MM.1S (cell line): ENCODE results near the gene PLEKHH1.

Source experiments
- DNase-seq: peaks from one replicate; pipeline ENCODE4 v3.0.0-alpha.2; 2015
- H2AFZ ChIP-seq: fragments of 300-600 bp; sonication (generic); 2 replicates; pipeline ENCODE4 v1.6.0; 2016; ENCODE audit warnings: antibody characterized with exemption, low read length
- H3F3A ChIP-seq: fragments of 300-600 bp; sonication (generic); 2 replicates; pipeline ENCODE4 v1.6.1; 2016; ENCODE audit warnings: mild to moderate bottlenecking, antibody characterized with exemption, low read length, moderate library complexity, mixed read lengths; ENCODE audit not compliant: insufficient read depth
- H3K27ac ChIP-seq: fragments of 300-600 bp; sonication (generic); 2 replicates; pipeline ENCODE4 v1.5.1; 2016; ENCODE audit warnings: mild to moderate bottlenecking, low read length
- H3K27me3 ChIP-seq: fragments of 300-600 bp; sonication (generic); replicated peaks from 2 replicates; pipeline ENCODE4 v1.6.0; 2016; ENCODE audit warnings: low read length; ENCODE audit not compliant: insufficient read depth
- H3K36me3 ChIP-seq: fragments of 300-600 bp; sonication (generic); replicated peaks from 2 replicates; pipeline ENCODE4 v1.6.1; 2016; ENCODE audit warnings: mild to moderate bottlenecking, low read length, mixed read lengths; ENCODE audit not compliant: insufficient read depth
- H3K4me1 ChIP-seq: fragments of 300-600 bp; sonication (generic); 2 replicates; pipeline ENCODE4 v1.6.1; 2016; ENCODE audit warnings: low read length, mixed read lengths
- H3K4me2 ChIP-seq: fragments of 300-600 bp; sonication (generic); 2 replicates; pipeline ENCODE4 v1.6.0; 2016; ENCODE audit warnings: low read depth, low read length
- H3K4me3 ChIP-seq: fragments of 300-600 bp; sonication (generic); 2 replicates; pipeline ENCODE4 v1.5.1; 2016; ENCODE audit warnings: low read length, mixed read lengths
- H3K79me2 ChIP-seq: fragments of 300-600 bp; sonication (generic); 2 replicates; pipeline ENCODE4 v1.6.1; 2016; ENCODE audit warnings: mixed run types, low read length, mixed read lengths
- H3K9ac ChIP-seq: fragments of 300-600 bp; sonication (generic); 2 replicates; pipeline ENCODE4 v1.6.1; 2016; ENCODE audit warnings: low read length, mixed read lengths
- H3K9me2 ChIP-seq: fragments of 300-600 bp; sonication (generic); replicated peaks from 2 replicates; pipeline ENCODE4 v1.6.1; 2016; ENCODE audit warnings: mild to moderate bottlenecking, low read length, mixed read lengths; ENCODE audit not compliant: insufficient read depth
- H3K9me3 ChIP-seq: fragments of 300-600 bp; sonication (generic); replicated peaks from 2 replicates; pipeline ENCODE4 v1.6.1; 2016; ENCODE audit warnings: mild to moderate bottlenecking, low read length, mixed read lengths; ENCODE audit not compliant: insufficient read depth
- H4K20me1 ChIP-seq: fragments of 300-600 bp; sonication (generic); 2 replicates; pipeline ENCODE4 v1.6.1; 2016; ENCODE audit warnings: mild to moderate bottlenecking, low read length, moderate library complexity, mixed read lengths; ENCODE audit not compliant: insufficient read depth
- EZH2 ChIP-seq: fragments of 300-600 bp; sonication (generic); optimal IDR thresholded peaks from 2 replicates; pipeline ENCODE3; 2017; ENCODE audit warnings: low read depth, mild to moderate bottlenecking, antibody characterized with exemption, low read length, mixed read lengths
- EZH2phosphoT487 ChIP-seq: fragments of 300-600 bp; sonication (generic); IDR thresholded peaks from 2 replicates; pipeline ENCODE4 v1.6.1; 2018; ENCODE audit warnings: antibody characterized with exemption, low read length
- TF ChIP-seq, protein P1 (sequence below): fragments of 300-600 bp; sonication (generic); IDR thresholded peaks from 2 replicates; pipeline ENCODE4 v1.5.1; 2016; ENCODE audit warnings: antibody characterized with exemption, low read length, mixed read lengths

The PLEKHH1 gene

DNA sequence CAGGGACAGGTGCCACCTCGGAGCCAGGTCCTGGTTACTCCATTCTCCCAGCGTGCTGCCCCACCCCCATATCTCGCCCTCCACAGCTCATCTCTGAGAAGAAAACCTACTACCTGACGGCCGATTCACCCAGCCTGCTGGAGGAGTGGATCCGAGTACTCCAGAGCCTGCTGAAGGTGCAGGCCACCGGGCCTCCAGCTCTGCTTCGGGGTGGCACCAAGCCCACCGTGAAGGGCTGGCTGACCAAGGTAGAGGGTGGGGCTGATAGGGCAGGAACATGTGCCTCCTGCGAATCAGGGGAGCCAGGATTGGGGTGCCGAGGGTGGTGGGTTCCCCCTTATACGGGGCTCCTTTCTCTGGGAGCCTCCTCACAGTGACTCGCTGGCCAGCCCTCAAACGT lies 41.1 kb downstream of the PLEKHH1 start:
- H3F3A ChIP-seq, result no peaks in the 10 kb centered on the region
- no peak overlapping the region for H3K4me3 ChIP-seq
- no peaks in the 10 kb centered on the region for H3K27me3 ChIP-seq
- TF ChIP-seq EZH2phosphoT487 (no peak), EZH2 (no peak)
- TF ChIP-seq, protein P1, sequence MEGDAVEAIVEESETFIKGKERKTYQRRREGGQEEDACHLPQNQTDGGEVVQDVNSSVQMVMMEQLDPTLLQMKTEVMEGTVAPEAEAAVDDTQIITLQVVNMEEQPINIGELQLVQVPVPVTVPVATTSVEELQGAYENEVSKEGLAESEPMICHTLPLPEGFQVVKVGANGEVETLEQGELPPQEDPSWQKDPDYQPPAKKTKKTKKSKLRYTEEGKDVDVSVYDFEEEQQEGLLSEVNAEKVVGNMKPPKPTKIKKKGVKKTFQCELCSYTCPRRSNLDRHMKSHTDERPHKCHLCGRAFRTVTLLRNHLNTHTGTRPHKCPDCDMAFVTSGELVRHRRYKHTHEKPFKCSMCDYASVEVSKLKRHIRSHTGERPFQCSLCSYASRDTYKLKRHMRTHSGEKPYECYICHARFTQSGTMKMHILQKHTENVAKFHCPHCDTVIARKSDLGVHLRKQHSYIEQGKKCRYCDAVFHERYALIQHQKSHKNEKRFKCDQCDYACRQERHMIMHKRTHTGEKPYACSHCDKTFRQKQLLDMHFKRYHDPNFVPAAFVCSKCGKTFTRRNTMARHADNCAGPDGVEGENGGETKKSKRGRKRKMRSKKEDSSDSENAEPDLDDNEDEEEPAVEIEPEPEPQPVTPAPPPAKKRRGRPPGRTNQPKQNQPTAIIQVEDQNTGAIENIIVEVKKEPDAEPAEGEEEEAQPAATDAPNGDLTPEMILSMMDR, result no peak
- DNase-seq, result no peak
- no peaks in the 10 kb centered on the region for H3K9me3 ChIP-seq
- no peaks in the 10 kb centered on the region for H3K4me1 ChIP-seq
- no peaks in the 10 kb centered on the region for H3K36me3 ChIP-seq
- no peak overlapping the region for H3K9ac ChIP-seq
- no peaks in the 10 kb centered on the region for H4K20me1 ChIP-seq
- H3K79me2 ChIP-seq, result no peaks in the 10 kb centered on the region
- no peak overlapping the region for H3K27ac ChIP-seq
- no peaks in the 10 kb centered on the region for H3K9me2 ChIP-seq
- H2AFZ ChIP-seq, result no peak overlapping the region
- no peak overlapping the region for H3K4me2 ChIP-seq

DNA sequence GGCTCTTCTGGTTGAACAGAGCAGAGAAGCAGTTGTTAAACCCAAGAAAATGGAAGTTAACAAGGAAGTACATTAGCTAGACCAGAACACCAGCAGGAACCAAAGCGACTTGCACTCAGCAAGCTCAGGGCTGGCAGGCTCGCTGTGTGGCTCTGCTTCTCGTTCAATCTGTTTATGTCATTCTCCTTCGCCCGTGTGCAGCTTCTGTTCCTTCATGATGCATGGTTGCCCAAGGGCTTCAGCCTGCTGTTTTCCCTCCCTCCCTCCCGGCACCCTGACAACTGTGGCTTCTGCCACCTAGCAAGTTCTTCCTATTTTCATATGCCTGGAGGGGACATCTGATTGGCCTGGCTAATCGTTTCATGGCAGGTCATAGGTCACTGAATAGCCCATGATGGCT lies 41.7 kb downstream of the PLEKHH1 start:
- TF ChIP-seq, protein P1, result no peak
- TF ChIP-seq EZH2phosphoT487 (no peak), EZH2 (no peak)
- H3K4me1 ChIP-seq, result no peaks in the 10 kb centered on the region
- H3K9me3 ChIP-seq, result no peaks in the 10 kb centered on the region
- H3K9me2 ChIP-seq, result no peaks in the 10 kb centered on the region
- no peaks in the 10 kb centered on the region for H3F3A ChIP-seq
- H3K9ac ChIP-seq, result no peak overlapping the region
- H3K79me2 ChIP-seq, result no peaks in the 10 kb centered on the region
- H3K27ac ChIP-seq, result no peak overlapping the region
- H3K36me3 ChIP-seq, result no peaks in the 10 kb centered on the region
- no peak for DNase-seq
- no peaks in the 10 kb centered on the region for H3K27me3 ChIP-seq
- no peak overlapping the region for H3K4me3 ChIP-seq
- no peak overlapping the region for H3K4me2 ChIP-seq
- no peak overlapping the region for H2AFZ ChIP-seq
- H4K20me1 ChIP-seq, result no peaks in the 10 kb centered on the region

DNA sequence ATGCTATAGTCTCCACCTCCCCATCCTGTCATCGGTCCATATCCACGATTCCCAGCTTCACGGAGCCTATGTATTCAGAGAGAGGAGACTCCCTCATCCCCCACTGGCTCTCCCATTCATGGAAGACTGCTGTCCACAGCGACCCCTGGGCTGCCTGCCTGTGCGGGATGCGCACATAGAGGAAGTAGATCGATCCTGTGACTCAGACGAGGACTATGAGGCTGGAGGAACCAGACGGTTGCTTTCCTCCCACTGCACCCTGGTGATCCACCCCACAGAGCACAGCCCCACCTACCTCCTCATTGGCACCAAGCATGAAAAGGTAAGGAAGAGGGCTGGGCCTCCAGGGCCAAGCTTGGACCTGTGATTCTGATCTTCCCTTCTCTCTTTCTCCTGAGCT lies 42.6 kb downstream of the PLEKHH1 start:
- H3K4me1 ChIP-seq, result no peaks in the 10 kb centered on the region
- no peaks in the 10 kb centered on the region for H3K36me3 ChIP-seq
- H3K27me3 ChIP-seq, result no peaks in the 10 kb centered on the region
- no peak overlapping the region for H3K4me2 ChIP-seq
- no peak overlapping the region for H2AFZ ChIP-seq
- no peaks in the 10 kb centered on the region for H3F3A ChIP-seq
- no peak overlapping the region for H3K4me3 ChIP-seq
- H3K27ac ChIP-seq, result no peak overlapping the region
- TF ChIP-seq, protein P1, result no peak
- no peak for TF ChIP-seq EZH2
- TF ChIP-seq EZH2phosphoT487, result no peak
- no peak for DNase-seq
- no peaks in the 10 kb centered on the region for H3K79me2 ChIP-seq
- no peaks in the 10 kb centered on the region for H3K9me3 ChIP-seq
- H4K20me1 ChIP-seq, result no peaks in the 10 kb centered on the region
- H3K9ac ChIP-seq, result no peak overlapping the region
- H3K9me2 ChIP-seq, result no peaks in the 10 kb centered on the region
